Measurements from ENCODE around the gene AGRN. TPM values are rescaled to one million over a fixed set of nuclear protein-coding genes. Genes with fewer than 3 reads are reported as not detected.

The AGRN gene
- total RNA-seq, 1 experiment from 2014 or later: 175 TPM

- Histone ChIP-seq H3K56ac (ENCODE audit: insufficient read length, low read depth, low read length) (no peak overlapping the region), H2AFZ (ENCODE audit: low read length) (no peak overlapping the region), H3K23me2 (ENCODE audit: insufficient read length, low read depth, low read length, poor library complexity, severe bottlenecking) (peaks cover 7% of the 10 kb centered on the region), H4K8ac (replicated peaks; ENCODE audit: insufficient read length, low read depth, low read length) (no peak overlapping the region), H3K79me2 (ENCODE audit: insufficient read depth, low read length) (no peaks in the 10 kb centered on the region), H3K27me3 (ENCODE audit: insufficient read depth, low read length) (peaks cover 6% of the 10 kb centered on the region; the same call in 1 of the 2 replicates), H3K14ac (ENCODE audit: insufficient read depth, low read length) (no peak overlapping the region), H3K23ac (ENCODE audit: insufficient read length, low read depth, low read length) (no peak overlapping the region), H3K9me3 (ENCODE audit: control insufficient read depth, low read depth, low read length) (no peaks in the 10 kb centered on the region), H3K4me2 (ENCODE audit: insufficient read depth, insufficient read length, low read length) (no peak overlapping the region), H2BK20ac (ENCODE audit: low read depth, low read length, poor library complexity, severe bottlenecking) (no peak overlapping the region), H2BK120ac (ENCODE audit: low read depth, low read length, poor library complexity, severe bottlenecking) (no peak overlapping the region), H3K79me1 (ENCODE audit: insufficient read depth, low read depth, low read length, poor library complexity, severe bottlenecking) (no peaks in the 10 kb centered on the region), H4K5ac (ENCODE audit: insufficient read length, low read depth, low read length) (no peak overlapping the region), H2BK12ac (ENCODE audit: insufficient read length, low read depth, low read length) (no peak overlapping the region), H2BK15ac (ENCODE audit: low read depth, low read length) (no peak overlapping the region), H4K91ac (ENCODE audit: insufficient read length, low read depth, low read length) (no peak overlapping the region), H3K27ac (ENCODE audit: insufficient read length, low read depth, low read length) (no peak overlapping the region), H3T11ph (ENCODE audit: low read length) (no peak overlapping the region), H2AK5ac (ENCODE audit: insufficient read length, low read length) (no peak overlapping the region), H3K4ac (ENCODE audit: low read depth, low read length) (no peak overlapping the region), H3K4me1 (ENCODE audit: insufficient read depth, low read length) (no peaks in the 10 kb centered on the region), H3K9ac (ENCODE audit: extremely low read depth, insufficient read length, low read length) (no peak overlapping the region), H4K20me1 (ENCODE audit: control insufficient read depth, insufficient read depth, insufficient read length) (no peaks in the 10 kb centered on the region), H2BK5ac (ENCODE audit: insufficient read length, low read length) (no peak overlapping the region), H3K18ac (ENCODE audit: insufficient read length, low read depth, low read length) (no peak overlapping the region)
- H3K36me3 Mint-ChIP-seq (ENCODE audit: insufficient read depth in 1 of 3, low read depth in 3 of 3): no peaks in the 10 kb centered on the region
- H3K4me3 Mint-ChIP-seq: no peak overlapping the region; a peak in 1 of 5 replicates
- peaks cover 11 to 30% of the 10 kb centered on the region in 2 experiments for H3K4me1 Mint-ChIP-seq
- H3K9me3 Mint-ChIP-seq: peaks cover 0 to 4% of the 10 kb centered on the region in 2 experiments; a peak in 2 of 5 replicates
- H3K27ac Mint-ChIP-seq: no peak overlapping the region; a peak in 1 of 7 replicates
- no peak for TF ChIP-seq CTCF (conservative IDR thresholded peaks at IDR 0.05)
- DNase-seq: no peak
- peaks cover 79% of the 10 kb centered on the region for H3K27me3 Mint-ChIP-seq (ENCODE audit: low read depth)
- WGBS (ENCODE audit: extremely low coverage, insufficient read length, low lambda C conversion rate): no CpG with 5 or more reads among the region's 23 CpGs
Measured at GRCh38 chr1:1005774-1006304, 14.1 kb upstream of the AGRN start.

All from H9 (cell line).